ENCODE measurements around the gene POLDIP2.
A peak's percentile ranks its signal among the peaks of the same experiment; 100 is the strongest.

DNA sequence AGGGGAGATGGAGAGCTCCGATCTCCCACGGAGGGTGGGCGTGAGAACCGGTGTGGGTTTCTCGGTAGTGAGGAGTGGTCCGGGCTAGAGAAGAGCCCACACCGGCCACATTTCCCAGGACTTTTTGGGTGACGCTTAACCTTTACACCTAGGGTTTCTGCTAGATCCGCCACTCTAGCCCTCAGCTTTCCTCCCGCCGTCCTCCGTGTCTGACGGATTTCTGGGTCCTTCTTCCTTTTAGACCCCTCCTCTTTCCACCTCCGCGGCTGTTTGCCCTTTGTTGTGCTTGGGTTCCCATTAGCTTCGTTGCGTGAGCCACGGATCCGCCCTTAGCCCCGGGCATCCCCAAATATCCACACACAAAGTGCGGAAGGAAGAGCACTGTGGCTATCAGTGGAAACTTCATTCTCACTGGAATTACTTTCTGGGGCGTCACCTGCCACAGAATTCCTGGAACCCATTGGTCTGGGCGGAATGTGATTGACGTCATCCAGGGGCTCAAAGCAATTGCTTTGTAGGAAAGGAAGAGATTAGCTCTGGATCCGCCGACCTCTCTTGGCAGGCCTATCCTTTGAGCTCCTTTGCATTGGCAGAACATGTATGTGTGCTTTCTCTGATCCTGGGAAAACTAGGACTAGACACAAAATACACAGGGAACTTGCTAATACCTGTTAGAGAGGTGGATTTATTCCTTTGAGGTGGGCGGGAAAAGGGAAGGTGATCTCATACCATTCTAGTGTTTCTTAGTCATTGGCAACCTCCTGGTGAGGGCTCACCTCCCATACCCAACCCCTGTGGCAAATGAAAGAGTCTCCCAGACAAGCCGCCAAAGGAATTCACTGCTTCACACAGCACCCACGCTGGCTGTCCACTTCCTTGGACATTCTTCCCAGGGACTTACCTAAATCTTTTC, 21.1 kb downstream of the POLDIP2 start:
- TF ChIP-seq POLR2A (conservative IDR thresholded peaks at IDR 0.05) (0 out of 2 replicates have a peak, but pooled peaks have one; percentile 39), ZNF668 (CRISPR knock-in tag; IDR thresholded peaks at IDR 0.05) (no peak), POLR2G (IDR thresholded peaks at IDR 0.05; ENCODE audit: low read depth, low read length) (no peak; the same call in 1 of the 2 replicates), MYNN (IDR thresholded peaks at IDR 0.05) (no peak), MYNN (CRISPR knock-in tag; IDR thresholded peaks at IDR 0.05) (no peak), ZBED1 (IDR thresholded peaks at IDR 0.05) (no peak), CEBPB (tag; IDR thresholded peaks at IDR 0.05) (no peak), FOXA1 (IDR thresholded peaks at IDR 0.05; ENCODE audit: borderline replicate concordance) (no peak), RAD21 (CRISPR knock-in tag; conservative IDR thresholded peaks at IDR 0.05 in 1 of 2, IDR thresholded peaks at IDR 0.05 in 1 of 2) (no peak), ZNF239 (CRISPR knock-in tag; IDR thresholded peaks at IDR 0.05) (no peak)
- TF ChIP-seq, protein P1, sequence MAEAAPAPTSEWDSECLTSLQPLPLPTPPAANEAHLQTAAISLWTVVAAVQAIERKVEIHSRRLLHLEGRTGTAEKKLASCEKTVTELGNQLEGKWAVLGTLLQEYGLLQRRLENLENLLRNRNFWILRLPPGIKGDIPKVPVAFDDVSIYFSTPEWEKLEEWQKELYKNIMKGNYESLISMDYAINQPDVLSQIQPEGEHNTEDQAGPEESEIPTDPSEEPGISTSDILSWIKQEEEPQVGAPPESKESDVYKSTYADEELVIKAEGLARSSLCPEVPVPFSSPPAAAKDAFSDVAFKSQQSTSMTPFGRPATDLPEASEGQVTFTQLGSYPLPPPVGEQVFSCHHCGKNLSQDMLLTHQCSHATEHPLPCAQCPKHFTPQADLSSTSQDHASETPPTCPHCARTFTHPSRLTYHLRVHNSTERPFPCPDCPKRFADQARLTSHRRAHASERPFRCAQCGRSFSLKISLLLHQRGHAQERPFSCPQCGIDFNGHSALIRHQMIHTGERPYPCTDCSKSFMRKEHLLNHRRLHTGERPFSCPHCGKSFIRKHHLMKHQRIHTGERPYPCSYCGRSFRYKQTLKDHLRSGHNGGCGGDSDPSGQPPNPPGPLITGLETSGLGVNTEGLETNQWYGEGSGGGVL (CRISPR knock-in tag; IDR thresholded peaks at IDR 0.05) = no peak
- TF ChIP-seq, protein P2, sequence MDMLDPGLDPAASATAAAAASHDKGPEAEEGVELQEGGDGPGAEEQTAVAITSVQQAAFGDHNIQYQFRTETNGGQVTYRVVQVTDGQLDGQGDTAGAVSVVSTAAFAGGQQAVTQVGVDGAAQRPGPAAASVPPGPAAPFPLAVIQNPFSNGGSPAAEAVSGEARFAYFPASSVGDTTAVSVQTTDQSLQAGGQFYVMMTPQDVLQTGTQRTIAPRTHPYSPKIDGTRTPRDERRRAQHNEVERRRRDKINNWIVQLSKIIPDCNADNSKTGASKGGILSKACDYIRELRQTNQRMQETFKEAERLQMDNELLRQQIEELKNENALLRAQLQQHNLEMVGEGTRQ (CRISPR knock-in tag; IDR thresholded peaks at IDR 0.05) = peak; percentile 10; the same call in 1 of the 2 replicates
- TF ChIP-seq, protein P3, sequence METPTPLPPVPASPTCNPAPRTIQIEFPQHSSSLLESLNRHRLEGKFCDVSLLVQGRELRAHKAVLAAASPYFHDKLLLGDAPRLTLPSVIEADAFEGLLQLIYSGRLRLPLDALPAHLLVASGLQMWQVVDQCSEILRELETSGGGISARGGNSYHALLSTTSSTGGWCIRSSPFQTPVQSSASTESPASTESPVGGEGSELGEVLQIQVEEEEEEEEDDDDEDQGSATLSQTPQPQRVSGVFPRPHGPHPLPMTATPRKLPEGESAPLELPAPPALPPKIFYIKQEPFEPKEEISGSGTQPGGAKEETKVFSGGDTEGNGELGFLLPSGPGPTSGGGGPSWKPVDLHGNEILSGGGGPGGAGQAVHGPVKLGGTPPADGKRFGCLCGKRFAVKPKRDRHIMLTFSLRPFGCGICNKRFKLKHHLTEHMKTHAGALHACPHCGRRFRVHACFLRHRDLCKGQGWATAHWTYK (CRISPR knock-in tag; IDR thresholded peaks at IDR 0.05) = peak; percentile 20; the same call in 1 of the 2 replicates

Data from K562 (cell line).